ENCODE results near the gene GNB1L.

Gene GNB1L

GRCh38 chr22:19859861-19860510 lies 5.3 kb upstream of the GNB1L start:
- no peak for DNase-seq

GRCh38 chr22:19857382-19857781 lies 2.7 kb upstream of the GNB1L start:
- no peak for DNase-seq

- peak; percentile 42 for DNase-seq
These were observed 1.1 kb upstream of the GNB1L start for GRCh38 chr22:19855504-19856409.

DNA sequence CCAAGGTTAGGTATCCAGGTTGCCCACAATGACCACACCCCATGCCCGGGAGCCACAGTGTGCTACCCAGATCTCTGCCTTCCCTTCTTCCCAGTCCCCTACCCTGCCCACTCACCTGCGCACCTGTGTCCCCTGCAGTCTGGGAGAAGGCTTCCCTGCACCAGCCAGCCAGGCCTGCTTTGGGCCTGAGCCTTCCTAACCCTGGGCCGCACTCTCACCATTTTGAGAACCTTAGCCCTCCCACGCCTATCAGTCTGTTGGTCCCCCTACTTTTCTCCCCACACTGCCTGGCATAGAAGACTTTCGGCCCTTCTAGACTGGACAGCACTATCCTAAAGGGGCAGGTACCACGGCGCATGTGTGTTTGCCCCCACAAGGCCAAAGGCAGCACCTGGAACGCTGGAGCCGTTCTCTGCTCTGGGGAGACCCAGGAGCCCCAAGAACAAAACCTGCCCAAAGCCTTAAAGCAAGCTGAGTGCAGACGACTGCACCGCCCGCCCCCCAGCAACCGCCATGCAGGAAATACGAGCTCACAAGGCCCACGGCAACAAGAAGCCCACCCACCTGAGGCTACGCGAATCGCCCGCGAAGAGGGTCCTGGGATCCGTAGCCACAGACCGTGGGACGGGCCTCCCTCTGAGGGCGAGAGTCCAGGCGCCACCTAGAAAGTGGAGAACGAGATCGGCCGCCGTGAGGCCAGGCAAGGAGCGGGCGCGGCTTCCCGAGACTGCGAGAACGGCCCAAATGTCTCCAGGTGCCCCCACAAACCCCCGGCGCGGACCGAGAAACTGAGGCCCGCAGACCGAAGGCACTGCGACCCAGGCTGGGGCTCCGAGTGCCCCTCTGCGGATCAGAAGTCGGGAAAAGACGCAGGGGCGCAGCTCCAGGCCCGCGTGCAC lies 546 bp downstream of the GNB1L start:
- peak; percentile 9 for DNase-seq

DNA sequence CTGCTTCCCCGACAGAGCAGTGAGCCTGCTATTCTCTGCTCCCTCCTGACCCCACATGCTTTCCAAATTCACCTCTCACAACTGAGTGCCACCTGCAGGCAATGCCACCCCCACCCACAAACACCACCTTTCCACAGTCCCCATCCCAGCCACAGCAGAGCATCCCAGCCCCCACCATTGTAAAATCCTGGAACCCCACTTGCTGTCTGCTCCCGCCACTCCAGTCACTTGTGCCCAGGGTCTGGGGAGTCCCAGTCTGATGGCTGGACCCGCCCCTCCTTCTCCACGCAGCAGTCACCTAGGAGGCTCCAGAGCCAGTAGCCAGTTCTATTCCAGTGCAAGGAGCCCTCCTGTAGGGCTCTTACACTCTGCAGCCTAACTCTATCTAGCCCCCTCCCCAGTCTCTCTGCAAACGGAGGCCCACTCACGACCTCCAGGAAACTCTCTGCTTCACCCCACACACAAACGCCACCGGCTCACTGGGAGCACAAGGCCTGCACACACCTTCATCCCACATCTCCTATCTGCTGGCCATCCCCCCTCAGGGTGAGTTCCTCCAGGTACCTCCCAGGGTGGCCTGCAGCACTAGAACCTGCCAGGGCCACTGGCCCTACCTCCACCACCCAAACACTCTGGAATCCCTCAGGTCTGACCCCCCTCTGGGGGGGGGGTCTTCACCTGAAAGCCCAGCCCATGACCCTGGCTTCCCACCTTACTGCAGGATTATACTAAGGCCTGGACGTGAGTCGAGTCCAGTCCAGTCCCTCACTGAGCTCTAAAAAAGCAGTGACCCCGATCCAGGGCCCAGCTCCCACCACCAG lies 1.4 kb downstream of the GNB1L start:
- no peak for DNase-seq

- no peak for DNase-seq
These were observed 2.4 kb downstream of the GNB1L start for GRCh38 chr22:19852177-19852781.

DNA sequence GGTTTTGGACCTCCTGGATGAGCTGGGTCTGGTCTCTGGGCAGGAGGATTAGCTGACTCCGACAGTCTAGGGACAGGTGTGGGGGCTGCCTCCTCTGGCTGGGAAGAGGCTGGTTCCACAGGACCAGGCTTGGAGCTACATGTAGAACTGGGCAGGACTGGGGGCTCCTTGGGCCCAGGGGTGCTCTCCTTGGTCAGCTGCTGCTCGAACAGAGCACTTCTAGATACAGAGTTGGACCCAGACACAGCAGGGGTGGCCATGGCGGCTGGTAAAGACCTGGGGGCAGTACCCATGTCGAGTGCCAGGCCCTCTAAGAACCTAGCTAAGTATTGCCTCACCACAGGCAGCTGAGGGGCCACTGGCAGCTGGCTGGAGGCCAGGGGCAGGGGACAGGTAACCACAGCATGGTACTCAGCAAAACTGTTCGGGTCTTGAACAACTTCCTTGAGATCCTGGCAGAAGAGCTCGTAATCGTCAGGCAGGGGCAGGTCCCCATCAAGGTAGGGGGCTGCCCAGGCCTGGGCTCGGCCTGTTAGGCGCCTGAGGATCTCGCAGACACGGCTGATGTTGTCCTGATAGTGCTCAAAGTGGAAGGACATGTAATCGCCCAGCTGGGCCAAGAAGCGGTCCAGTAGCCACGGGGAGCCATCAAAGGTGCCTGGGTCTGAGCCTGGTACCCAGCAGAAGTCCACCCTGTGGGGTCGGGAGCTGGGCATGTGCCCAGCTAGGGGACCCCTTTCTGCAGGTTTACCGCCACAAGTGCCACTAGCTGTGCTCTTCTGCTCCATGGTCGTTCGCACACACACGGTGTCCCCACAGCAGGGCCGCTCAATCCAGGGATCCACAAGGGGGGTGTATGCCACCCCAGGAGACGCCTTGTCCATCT lies 3.1 kb downstream of the GNB1L start:
- no peak for DNase-seq

- no peak for DNase-seq
These were observed 3.9 kb downstream of the GNB1L start for GRCh38 chr22:19850763-19851109.

- DNase-seq = no peak
These were observed 4.6 kb downstream of the GNB1L start for GRCh38 chr22:19849835-19850762.

DNA sequence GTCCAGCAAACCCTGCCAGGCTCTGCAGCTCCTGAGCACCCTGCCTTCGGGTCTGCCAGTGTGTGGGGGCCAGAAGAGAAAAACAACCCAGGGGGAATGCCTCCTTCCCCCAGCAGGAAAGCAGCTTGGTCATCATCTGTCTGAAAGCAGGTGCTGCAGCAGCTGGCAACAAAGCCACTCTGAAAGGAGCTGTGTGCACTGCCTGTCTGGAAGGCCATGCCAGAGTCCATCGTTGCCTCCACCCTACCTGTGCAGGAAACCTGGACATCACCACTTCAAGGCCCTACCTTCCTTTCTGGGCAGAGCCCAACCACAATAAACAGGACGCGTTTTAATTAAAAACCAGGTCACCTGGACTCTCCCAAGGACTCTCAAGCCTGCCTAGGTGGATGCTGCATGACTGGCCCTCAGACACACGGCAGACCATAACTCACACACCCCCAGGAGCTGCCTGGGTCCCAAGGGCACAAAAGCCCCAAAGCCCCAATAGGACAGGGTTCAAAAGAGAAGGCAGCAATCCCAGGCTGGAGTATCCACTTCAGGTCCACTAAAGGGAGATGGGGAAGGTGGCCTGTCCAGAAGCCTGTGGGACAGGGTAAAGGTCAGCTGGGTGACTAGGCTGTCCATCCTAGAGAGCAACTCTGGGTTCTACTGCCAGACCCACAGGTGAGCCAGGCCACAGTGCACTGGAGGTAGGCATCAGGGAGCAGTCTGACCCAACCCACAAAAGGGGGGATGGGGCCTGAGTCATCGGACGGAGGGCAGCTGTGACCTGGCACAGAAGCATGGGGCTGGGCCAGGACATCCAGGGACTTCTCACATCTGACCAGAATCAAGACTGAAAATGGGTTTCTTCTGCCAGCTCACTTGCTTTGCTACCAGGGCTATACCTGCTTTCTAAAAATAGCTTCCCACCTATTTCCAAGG lies 6.1 kb downstream of the GNB1L start:
- no peak for DNase-seq

DNA sequence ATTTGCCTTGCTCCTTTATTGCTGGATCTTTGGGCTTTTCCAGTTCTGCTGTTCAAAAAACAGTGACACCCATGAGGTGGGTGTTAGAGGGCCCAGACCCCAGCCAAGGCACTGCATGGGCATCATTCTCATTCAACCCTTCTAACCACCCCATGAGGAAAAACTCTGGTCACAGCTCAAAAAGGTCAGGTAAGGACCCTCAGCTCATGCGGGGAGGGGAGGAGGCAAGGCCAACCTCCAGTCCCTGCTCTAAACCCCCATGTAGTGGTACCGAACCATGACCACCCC lies 7.4 kb downstream of the GNB1L start:
- no peak for DNase-seq

GRCh38 chr22:19846620-19847344 lies 7.9 kb downstream of the GNB1L start:
- no peak for DNase-seq

DNA sequence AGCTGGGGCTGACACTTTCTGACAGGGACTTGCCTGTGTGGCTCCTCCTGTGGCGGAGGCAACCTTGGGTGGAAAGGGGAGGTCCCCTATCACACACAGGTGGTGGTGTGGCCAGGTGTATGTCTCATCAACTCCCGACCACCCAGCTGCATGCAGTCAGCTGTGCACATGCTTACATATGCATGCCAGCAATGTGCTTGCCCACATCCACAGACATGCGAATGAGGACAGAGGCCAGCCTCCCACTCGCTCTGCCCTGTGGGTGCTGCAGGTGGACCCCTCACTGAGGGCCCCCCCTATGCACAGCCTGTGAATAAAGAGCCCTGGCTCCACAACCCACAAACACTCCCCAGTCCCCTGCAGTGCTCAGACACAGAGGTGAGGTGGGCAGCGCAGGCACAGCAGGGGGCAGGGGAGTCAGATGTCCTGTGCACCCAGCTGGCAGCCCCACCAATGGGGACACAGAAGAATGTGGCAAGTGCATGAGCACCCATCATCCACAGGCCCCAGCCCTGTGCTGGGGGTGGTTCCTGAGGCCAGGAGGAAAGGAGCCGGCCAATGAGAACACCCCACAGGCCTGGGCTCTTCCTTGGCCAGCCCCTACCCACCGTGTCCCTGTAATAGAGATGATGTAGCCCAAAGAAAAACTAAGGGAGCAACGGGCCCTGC lies 9.5 kb downstream of the GNB1L start:
- DNase-seq = no peak

- DNase-seq = peak; percentile 15
These were observed 10.2 kb downstream of the GNB1L start for GRCh38 chr22:19844377-19845053.

DNA sequence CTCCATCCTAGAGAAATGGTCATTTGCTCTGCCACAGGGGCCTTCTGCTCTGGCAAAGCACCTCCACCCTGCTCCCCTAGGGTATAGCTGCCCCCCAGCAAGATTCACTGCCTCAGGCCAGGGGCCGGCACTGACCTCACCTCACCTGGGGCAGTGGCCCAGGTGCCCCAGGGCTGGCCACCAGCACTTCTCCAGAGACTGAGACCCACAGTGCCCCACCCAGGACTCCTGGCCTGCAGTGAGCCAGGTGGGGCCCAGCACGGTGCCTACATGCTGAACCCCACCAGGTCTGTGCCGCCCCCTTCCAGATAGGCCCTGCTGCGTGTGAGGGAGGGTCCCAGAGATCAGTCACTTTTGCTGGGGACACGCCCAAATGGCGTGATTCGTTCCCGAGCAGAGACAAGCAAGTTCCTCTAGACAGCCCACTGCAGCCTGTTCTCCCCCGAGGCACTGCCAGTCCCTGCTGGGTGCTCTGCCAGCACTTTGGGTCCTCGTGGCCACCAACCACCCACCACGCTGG lies 10.8 kb downstream of the GNB1L start:
- DNase-seq = no peak

GRCh38 chr22:19843107-19843856 lies 11.4 kb downstream of the GNB1L start:
- no peak for DNase-seq
